ENCODE measurements around the gene PRKCE. TPM values are rescaled to one million over a fixed set of nuclear protein-coding genes. Genes with fewer than 3 reads are reported as not detected.

The PRKCE gene
- total and polyA plus RNA-seq, 2 of the 8 experiments (the other 6 are each of a cell fraction or from before 2014, with no cell fraction given): 0.54 to 2.1 TPM

DNA sequence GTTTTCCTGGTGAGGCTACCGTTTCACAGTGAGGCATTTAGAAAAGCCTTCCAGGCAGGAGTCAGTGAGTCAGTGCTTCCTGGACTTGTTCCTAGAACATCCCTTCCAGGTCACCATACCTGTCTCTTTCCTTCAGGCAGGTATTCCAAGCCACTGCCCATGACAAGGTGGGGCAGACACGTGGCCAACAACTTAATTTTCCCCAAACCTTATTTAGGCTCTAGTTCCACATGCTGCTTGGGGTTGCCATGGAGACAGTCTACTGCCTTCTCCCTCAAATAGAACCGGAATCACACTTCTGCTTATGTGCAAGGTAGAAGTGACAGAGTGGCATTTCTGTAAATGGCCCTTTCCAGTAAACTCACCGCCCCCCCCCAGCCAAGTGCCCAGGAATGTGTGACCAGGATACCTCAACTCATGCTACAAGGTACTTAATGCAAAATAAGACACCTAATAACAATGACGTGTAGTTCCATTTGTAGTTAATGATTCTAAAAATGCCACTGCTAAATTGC lies 258.3 kb downstream of the PRKCE start:
- H4K8ac ChIP-seq (ENCODE audit: extremely low read depth, insufficient read depth, low read length): no peak overlapping the region
- H2AFZ ChIP-seq (ENCODE audit: low read length): no peak overlapping the region
- no peaks in the 10 kb centered on the region for H4K20me1 ChIP-seq (replicated peaks in 1 of 2; ENCODE audit: control insufficient read depth in 1 of 2, insufficient read depth in 2 of 2, low read length in 2 of 2)
- no peak overlapping the region for H3K4ac ChIP-seq (replicated peaks; ENCODE audit: insufficient read length, low read depth, low read length)
- no peak overlapping the region for H3K14ac ChIP-seq (ENCODE audit: insufficient read length)
- no peak overlapping the region for H3K23ac ChIP-seq (ENCODE audit: insufficient read length)
- H3K4me2 ChIP-seq (ENCODE audit: insufficient read depth in 1 of 2, low read depth in 2 of 2, low read length in 2 of 2): no peak overlapping the region
- no peak overlapping the region for H2BK12ac ChIP-seq (ENCODE audit: low read depth, low read length)
- no peak overlapping the region for H3K9ac ChIP-seq (replicated peaks in 1 of 4; ENCODE audit: extremely low read depth in 1 of 4, low read depth in 3 of 4, low read length in 3 of 4)
- no peak overlapping the region for H3K27ac ChIP-seq (ENCODE audit: low read depth, low read length)
- H2AK5ac ChIP-seq (ENCODE audit: low read depth, low read length): no peak overlapping the region
- H3K4me3 ChIP-seq (ENCODE audit: extremely low read depth in 1 of 4, insufficient read depth in 2 of 4, low read depth in 3 of 4, low read length in 4 of 4): no peak overlapping the region
- no peak for FAIRE-seq
- no peaks in the 10 kb centered on the region; a peak in 1 of 7 replicates for H3K4me1 ChIP-seq (replicated peaks in 1 of 4; ENCODE audit: control insufficient read depth in 3 of 4, insufficient read depth in 4 of 4, low read length in 3 of 4)
- no peak overlapping the region for H2BK5ac ChIP-seq (ENCODE audit: low read depth, low read length)
- DNase-seq (ENCODE audit: low read depth in 1 of 2, low spot score in 2 of 2): no peak
- no peak overlapping the region for H2BK20ac ChIP-seq (ENCODE audit: low read length)
- no peaks in the 10 kb centered on the region for H3K23me2 ChIP-seq (ENCODE audit: low read depth, low read length)
- ChIA-PET POLR2A (ENCODE audit: partially characterized antibody) (no interaction called here), CTCF (ENCODE audit: partially characterized antibody) (interaction anchor here (1.3 to 2.3 kb wide), 2 partner anchors 8 to 27 kb away, joined by 4 to 9 read pairs; no protein-coding TSS in a partner anchor)
- no peak overlapping the region for H2BK15ac ChIP-seq (ENCODE audit: low read length)
- H3K18ac ChIP-seq (ENCODE audit: extremely low read depth, low read length): no peak overlapping the region
- 97% methylated on average over 5 of the region's 5 CpGs; no CpG with 5 or more reads in 1 of the 2 experiments for WGBS, 2 experiments (ENCODE audit: extremely low coverage in 1 of 2, insufficient coverage in 1 of 2, insufficient read length in 1 of 2, insufficient replicate concordance in 2 of 2, low coverage in 1 of 2, low lambda C conversion rate in 2 of 2, missing lambda C conversion rate in 1 of 2)
- H3K56ac ChIP-seq (replicated peaks; ENCODE audit: insufficient read length, low read depth, low read length): no peak overlapping the region
- no peak overlapping the region for H4K5ac ChIP-seq (ENCODE audit: insufficient read length, low read depth, low read length)
- no peaks in the 10 kb centered on the region for H3K79me2 ChIP-seq (ENCODE audit: control insufficient read depth in 1 of 2, insufficient read depth in 2 of 2, low read length in 2 of 2)
- no peak overlapping the region for H2BK120ac ChIP-seq (replicated peaks; ENCODE audit: low read depth, low read length)
- no peaks in the 10 kb centered on the region for H3K79me1 ChIP-seq (ENCODE audit: low read depth, low read length)
- H4K91ac ChIP-seq (replicated peaks; ENCODE audit: insufficient read length, low read length): no peak overlapping the region
- H3K36me3 ChIP-seq (ENCODE audit: control insufficient read depth in 2 of 4, insufficient read depth in 4 of 4, low read length in 3 of 4): no peaks in the 10 kb centered on the region
- no peaks in the 10 kb centered on the region for H3K27me3 ChIP-seq (replicated peaks in 1 of 4; ENCODE audit: control insufficient read depth in 3 of 4, extremely low read depth in 1 of 4, insufficient read depth in 3 of 4, low read length in 3 of 4)
- no peaks in the 10 kb centered on the region for H3K9me3 ChIP-seq (ENCODE audit: insufficient read depth in 2 of 2, low read depth in 1 of 2, low read length in 1 of 2)
- no peak for TF ChIP-seq MAX (IDR thresholded peaks at IDR 0.05)
- no peak for TF ChIP-seq SIN3A (conservative IDR thresholded peaks at IDR 0.05 in 1 of 2, IDR thresholded peaks at IDR 0.05 in 1 of 2; ENCODE audit: low read depth in 1 of 2, low read length in 2 of 2)
- no peak for TF ChIP-seq GABPA (IDR thresholded peaks at IDR 0.05; ENCODE audit: borderline replicate concordance, insufficient read depth, low read length)
- no peak for TF ChIP-seq ASH2L (IDR thresholded peaks at IDR 0.05; ENCODE audit: low read length)
- TF ChIP-seq BRCA1 (IDR thresholded peaks at IDR 0.05; ENCODE audit: low read depth, low read length): no peak
- no peak for TF ChIP-seq SUZ12 (IDR thresholded peaks at IDR 0.05; ENCODE audit: low read length)
- no peak for TF ChIP-seq SIX5 (IDR thresholded peaks at IDR 0.05; ENCODE audit: low read depth, low read length)
- TF ChIP-seq JUND (IDR thresholded peaks at IDR 0.05; ENCODE audit: low read length): no peak
- TF ChIP-seq RBBP5 (IDR thresholded peaks at IDR 0.05; ENCODE audit: borderline replicate concordance, low read depth, low read length): no peak
- TF ChIP-seq MAFK (IDR thresholded peaks at IDR 0.05; ENCODE audit: low read depth, low read length): no peak
